IPS-20b (cell line): ENCODE results near the gene MCTP1.

Source experiments
- H3K27ac ChIP-seq: one replicate; pipeline ENCODE4 v1.5.1; 2013; ENCODE audit warnings: low read length
- H3K27me3 ChIP-seq: 2 replicates; pipeline ENCODE4 v1.6.1; 2013; ENCODE audit warnings: mild to moderate bottlenecking, low read length, inconsistent platforms; ENCODE audit not compliant: insufficient read depth
- H3K36me3 ChIP-seq: 2 replicates; pipeline ENCODE4 v1.6.1; 2013; ENCODE audit warnings: low read depth, mild to moderate bottlenecking, inconsistent platforms, low read length, moderate library complexity; ENCODE audit not compliant: insufficient read depth
- H3K4me1 ChIP-seq: 2 replicates; pipeline ENCODE4 v1.6.1; 2013; ENCODE audit warnings: mild to moderate bottlenecking, control low read depth, inconsistent platforms, low read length, moderate library complexity; ENCODE audit not compliant: insufficient read depth
- H3K4me3 ChIP-seq: 2 replicates; pipeline ENCODE4 v1.5.1; 2013; ENCODE audit warnings: mild to moderate bottlenecking, low read length, inconsistent platforms
- H3K9ac ChIP-seq: 2 replicates; pipeline ENCODE4 v1.6.1; 2013; ENCODE audit warnings: low read depth, mild to moderate bottlenecking, inconsistent platforms, low read length, moderate library complexity
- H3K9me3 ChIP-seq: 2 replicates; pipeline ENCODE4 v1.6.1; 2013; ENCODE audit warnings: mild to moderate bottlenecking, low read depth, low read length, inconsistent platforms; ENCODE audit not compliant: insufficient read depth

MCTP1 gene

DNA sequence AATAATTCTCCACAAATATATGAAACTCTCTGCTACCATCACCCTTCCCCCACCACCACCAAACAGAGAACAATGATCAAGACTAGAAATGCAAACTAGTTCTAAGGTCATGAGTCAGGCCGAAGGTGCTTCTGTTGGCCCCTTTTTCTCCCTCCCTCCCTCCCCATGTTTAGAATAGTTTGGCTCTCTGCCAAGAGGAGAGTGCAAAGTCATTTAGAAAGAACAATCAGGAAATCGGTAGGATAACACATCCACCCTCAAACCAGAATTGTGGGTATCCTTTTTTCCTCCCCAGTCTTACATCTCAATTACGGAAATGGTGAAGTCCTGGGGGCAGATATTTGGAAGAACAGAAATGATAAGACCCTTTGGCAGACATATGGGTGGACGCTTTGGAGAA is 496.4 kb downstream of the MCTP1 start:
- Histone ChIP-seq H3K4me1 (peaks cover 6% of the 10 kb centered on the region; the same call in 1 of the 2 replicates), H3K9ac (no peak overlapping the region), H3K36me3 (no peaks in the 10 kb centered on the region), H3K4me3 (no peak overlapping the region), H3K27ac (no peak overlapping the region), H3K9me3 (no peaks in the 10 kb centered on the region), H3K27me3 (no peaks in the 10 kb centered on the region)

DNA sequence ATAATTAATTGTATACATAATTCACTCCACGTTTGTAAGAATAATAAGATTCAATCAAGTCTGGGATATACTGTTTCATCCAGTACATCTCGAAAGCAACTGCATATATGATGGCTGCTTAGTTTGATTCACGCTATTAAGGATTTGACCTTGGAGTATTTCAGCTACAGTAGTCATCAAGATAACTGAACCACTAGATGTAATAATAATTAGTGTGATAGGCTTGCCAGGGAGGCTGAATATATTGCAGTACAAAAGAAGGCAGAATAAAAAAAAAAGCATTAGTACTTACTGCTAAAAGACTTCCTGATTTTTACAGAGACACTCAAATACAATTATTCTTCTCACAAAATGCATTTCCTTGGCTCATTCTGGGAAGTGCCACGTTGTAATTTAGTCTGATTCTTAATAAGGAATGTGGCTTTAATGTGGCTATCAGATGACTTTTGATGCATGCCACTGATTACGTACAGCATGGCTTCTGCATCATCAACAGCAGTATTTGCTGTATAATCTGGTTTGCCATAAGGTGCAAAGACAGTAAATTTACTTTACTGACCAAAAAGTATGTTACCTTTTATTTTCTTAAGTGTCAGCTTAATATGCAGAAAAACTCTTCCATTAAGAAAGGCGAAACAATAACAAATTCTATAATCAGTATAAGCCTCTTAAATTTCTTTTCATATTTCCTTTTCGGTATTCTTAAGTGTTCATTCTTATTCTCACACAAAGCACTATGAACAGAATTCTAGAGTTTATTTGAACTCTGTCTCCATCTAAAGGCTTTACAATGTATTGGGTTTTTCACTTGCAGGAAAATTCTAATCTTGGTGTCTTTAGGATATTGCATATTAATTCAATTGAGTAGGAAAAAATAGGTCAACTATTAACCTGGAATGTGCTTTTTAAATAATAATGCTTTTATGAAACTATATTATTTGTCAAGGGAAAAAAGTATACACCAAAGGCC is 500.1 kb downstream of the MCTP1 start:
- H3K27me3 ChIP-seq: no peaks in the 10 kb centered on the region
- peaks cover 6% of the 10 kb centered on the region; the same call in 1 of the 2 replicates for H3K4me1 ChIP-seq
- no peak overlapping the region for H3K9ac ChIP-seq
- no peaks in the 10 kb centered on the region for H3K9me3 ChIP-seq
- H3K4me3 ChIP-seq: no peak overlapping the region
- H3K27ac ChIP-seq: no peak overlapping the region
- H3K36me3 ChIP-seq: no peaks in the 10 kb centered on the region

DNA sequence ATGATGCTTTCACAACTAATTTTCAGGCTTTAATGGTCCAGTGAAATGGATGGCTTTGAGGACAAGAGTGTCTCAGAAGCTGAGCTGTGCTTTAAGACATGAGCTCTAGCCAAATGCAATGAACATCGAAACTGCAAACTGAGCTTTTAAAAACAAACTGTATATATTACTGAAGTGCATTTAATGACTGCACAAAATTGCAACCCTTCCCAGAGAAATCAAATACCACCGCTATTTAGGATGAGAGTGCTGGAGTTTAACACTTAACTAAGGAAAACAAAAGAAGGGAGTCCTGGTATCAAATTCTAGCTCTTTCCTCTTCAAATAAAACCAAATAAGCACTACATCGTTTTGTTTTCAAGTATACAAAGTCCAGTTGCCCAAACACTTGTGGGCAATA is 502.5 kb downstream of the MCTP1 start:
- H3K36me3 ChIP-seq: no peaks in the 10 kb centered on the region
- no peak overlapping the region for H3K9ac ChIP-seq
- H3K27ac ChIP-seq: no peak overlapping the region
- no peaks in the 10 kb centered on the region for H3K9me3 ChIP-seq
- H3K4me3 ChIP-seq: no peak overlapping the region
- 0 out of 2 replicates have a peak, but pooled peaks cover 3% of the 10 kb centered on the region for H3K4me1 ChIP-seq
- no peaks in the 10 kb centered on the region for H3K27me3 ChIP-seq

DNA sequence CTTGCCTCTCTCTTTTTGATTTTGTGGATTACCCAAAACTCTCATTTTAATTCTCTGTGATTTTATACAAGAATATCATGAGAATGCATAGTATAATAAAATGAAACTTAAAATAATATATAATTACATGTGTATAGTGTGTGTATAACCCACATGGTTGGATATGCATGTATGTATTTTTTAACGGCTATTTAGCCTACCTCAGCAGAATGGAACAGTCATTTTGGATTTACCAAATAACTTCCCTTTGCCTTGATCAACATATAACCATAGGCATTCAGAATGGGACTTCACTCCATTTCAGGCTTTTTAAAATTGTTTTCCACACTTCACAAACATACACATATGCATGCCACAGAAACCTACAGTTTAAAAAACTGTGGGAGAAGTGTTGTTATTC is 505.2 kb downstream of the MCTP1 start:
- Histone ChIP-seq H3K9ac (no peak overlapping the region), H3K36me3 (no peaks in the 10 kb centered on the region), H3K9me3 (no peaks in the 10 kb centered on the region), H3K4me1 (0 out of 2 replicates have a peak, but pooled peaks cover 3% of the 10 kb centered on the region), H3K27ac (no peak overlapping the region), H3K27me3 (no peaks in the 10 kb centered on the region), H3K4me3 (no peak overlapping the region)

DNA sequence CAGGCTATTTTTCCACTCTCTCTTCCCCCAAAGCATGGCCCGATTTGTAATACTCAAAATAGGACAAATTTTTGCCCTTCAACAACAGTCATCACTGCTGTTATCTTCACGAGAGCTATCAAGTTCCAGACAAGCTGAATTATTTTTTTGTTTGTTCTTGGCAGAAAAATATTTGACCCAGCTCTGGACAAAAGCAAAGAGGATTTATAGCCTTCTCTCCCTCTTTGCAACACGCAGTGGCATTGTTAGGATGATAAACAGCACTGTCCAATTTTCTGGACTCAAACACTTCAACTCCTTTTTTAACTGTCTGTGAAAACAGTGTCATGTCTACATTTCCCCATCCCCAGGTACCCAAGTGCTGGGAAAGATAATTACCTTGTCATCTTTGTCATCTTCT is 506.2 kb downstream of the MCTP1 start:
- no peak overlapping the region for H3K27ac ChIP-seq

DNA sequence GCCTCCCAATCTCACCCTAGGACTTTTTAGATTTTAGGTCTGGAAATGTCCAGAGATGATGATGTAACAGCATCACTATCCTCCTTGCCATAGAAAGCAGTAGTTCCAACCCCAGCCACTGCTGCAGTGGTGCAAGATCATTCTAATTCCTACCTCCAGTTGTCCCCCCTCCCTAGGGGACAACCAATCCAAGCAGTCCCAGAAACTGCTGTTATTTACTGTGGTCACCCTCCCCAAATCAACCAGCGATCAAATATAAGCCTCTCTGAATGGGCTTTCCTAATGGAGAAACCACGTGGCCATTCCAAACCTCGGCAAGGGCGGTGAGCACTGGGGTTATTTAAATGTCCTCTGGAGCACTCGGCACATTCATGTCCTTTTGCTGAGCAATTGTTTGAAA is 506.6 kb downstream of the MCTP1 start:
- Histone ChIP-seq H3K4me3 (no peak overlapping the region), H3K27me3 (no peaks in the 10 kb centered on the region), H3K9me3 (no peaks in the 10 kb centered on the region), H3K36me3 (no peaks in the 10 kb centered on the region), H3K4me1 (0 out of 2 replicates have a peak, but pooled peaks cover 3% of the 10 kb centered on the region), H3K9ac (no peak overlapping the region), H3K27ac (no peak overlapping the region)

More for the DNA sequence above, 506.2 kb downstream of the MCTP1 start:
- Histone ChIP-seq H3K27me3 (no peaks in the 10 kb centered on the region), H3K9me3 (no peaks in the 10 kb centered on the region), H3K4me3 (no peak overlapping the region), H3K36me3 (no peaks in the 10 kb centered on the region), H3K9ac (no peak overlapping the region), H3K4me1 (0 out of 2 replicates have a peak, but pooled peaks cover 3% of the 10 kb centered on the region)

DNA sequence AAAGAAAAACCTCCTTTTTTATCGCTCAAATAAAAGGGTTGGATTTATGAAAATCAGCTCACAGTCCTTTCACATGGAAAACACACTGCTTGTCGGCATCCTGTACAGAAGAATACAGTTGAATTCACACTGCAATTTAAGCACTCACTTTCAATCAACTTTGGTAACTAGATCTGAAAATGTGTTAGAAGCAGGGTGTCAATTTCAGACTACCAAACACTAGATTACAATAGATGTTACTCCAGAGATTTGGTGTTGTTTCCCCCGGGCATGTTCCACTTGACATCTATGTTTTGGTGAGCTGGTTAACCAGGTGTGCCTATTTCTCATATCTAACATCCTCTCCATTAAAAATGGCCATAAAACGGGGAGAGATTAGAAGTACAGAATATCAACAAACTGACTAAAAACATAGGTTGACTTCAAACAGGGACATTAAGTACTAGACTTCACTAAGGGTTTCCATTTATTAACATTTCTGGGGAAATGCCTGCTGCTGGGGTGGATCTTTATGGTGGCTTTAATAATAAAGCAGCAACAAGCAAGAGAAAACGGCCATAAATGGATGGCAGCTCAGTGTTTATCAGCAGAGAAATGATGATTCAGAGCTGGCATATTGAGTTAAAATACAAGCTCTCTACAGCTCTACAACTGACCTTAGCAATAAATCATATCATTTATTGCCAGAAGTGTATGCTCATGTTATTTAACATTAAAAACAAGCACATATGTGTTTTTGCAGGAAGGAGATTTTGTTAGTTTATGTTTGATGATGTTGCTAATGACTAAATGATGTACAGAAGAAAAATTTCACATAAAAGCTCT is 507.6 kb downstream of the MCTP1 start:
- Histone ChIP-seq H3K4me3 (no peak overlapping the region), H3K4me1 (0 out of 2 replicates have a peak, but pooled peaks cover 3% of the 10 kb centered on the region), H3K27ac (no peak overlapping the region), H3K9ac (no peak overlapping the region), H3K27me3 (no peaks in the 10 kb centered on the region), H3K9me3 (no peaks in the 10 kb centered on the region), H3K36me3 (no peaks in the 10 kb centered on the region)

DNA sequence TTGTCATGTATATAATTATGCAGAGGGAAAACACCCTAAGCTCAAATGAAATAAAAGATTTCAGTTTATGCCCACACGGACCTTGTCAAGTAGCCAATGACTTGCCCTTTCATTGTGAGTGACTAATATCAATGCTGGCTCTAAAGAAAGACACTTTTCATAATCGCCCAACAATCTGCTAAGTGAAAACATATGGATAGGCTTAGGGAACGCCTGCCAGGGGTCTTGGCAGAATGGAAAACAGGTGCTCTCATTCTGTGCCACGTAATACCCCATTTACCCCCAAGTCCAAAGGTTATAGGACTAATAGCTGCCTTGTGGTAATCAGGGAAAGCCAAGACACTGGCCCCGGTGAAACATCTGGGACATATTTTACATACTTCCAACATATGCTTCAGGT is 508.7 kb downstream of the MCTP1 start:
- Histone ChIP-seq H3K27ac (no peak overlapping the region), H3K27me3 (no peaks in the 10 kb centered on the region), H3K9me3 (no peaks in the 10 kb centered on the region), H3K36me3 (no peaks in the 10 kb centered on the region), H3K9ac (no peak overlapping the region), H3K4me3 (no peak overlapping the region), H3K4me1 (0 out of 2 replicates have a peak, but pooled peaks cover 3% of the 10 kb centered on the region)

DNA sequence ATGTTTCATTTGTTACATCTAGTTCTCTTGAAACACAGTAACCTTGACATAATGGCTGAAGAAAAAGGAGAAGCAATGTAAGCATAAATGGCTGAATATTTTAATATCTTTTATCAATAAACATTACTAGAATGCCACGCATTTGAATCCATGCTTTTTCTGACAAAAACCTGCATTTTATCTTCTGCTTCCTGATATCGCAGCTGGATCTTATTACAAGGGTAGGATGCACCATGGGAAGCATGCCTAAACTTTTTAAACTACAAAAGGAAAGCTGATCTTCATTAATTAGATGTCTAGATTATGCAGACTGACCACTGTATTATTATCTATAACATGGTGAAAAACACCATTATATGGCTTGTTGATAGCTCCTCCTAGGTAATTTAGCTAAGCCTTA is 509.8 kb downstream of the MCTP1 start:
- Histone ChIP-seq H3K36me3 (no peaks in the 10 kb centered on the region), H3K27me3 (no peaks in the 10 kb centered on the region), H3K4me3 (no peak overlapping the region), H3K27ac (no peak overlapping the region), H3K9ac (no peak overlapping the region), H3K4me1 (0 out of 2 replicates have a peak, but pooled peaks cover 3% of the 10 kb centered on the region), H3K9me3 (no peaks in the 10 kb centered on the region)

DNA sequence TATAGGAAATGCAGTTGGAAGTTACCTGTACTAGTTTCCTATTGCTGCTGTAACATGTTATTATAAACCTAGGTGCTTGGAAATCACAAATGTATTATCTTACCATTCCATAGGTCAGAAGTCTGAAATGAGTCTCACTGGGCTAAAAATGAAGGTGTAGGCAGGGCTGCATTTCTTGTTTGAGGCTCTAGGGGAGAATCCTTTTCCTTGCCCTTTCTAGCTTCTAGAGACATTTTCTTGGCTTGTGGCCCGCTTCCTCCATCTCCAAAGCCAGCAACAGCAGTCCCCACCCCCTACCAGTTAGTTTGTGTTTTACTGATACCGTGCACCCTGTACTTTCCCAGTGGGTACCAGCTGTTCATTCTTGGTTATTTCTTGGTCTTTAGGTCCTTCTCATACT is 513.2 kb downstream of the MCTP1 start:
- Histone ChIP-seq H3K36me3 (no peaks in the 10 kb centered on the region), H3K9me3 (no peaks in the 10 kb centered on the region), H3K4me3 (no peak overlapping the region), H3K9ac (no peak overlapping the region), H3K27me3 (no peaks in the 10 kb centered on the region), H3K4me1 (no peaks in the 10 kb centered on the region), H3K27ac (no peak overlapping the region)

DNA sequence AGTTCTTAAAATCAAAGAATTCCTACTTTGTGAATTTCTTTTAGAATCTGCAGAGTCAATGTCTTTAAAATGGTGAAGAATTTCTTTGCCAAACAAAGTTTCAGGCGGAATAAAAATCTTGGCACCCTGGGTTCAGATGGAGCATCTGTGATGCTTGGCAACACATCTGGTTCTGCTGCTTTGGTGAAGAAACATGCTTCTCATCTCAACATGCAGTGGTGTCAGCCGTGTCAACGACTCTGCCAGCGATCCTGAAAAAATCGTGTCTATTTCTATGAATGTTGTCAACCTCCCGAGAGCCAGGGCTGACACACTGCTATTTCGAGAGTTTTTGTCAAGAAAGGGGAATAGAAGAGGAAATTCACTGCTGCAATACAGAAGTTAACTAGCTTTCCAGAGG is 514.9 kb downstream of the MCTP1 start:
- H3K4me1 ChIP-seq: no peaks in the 10 kb centered on the region
- H3K4me3 ChIP-seq: no peak overlapping the region
- no peak overlapping the region for H3K9ac ChIP-seq
- no peaks in the 10 kb centered on the region for H3K27me3 ChIP-seq
- H3K36me3 ChIP-seq: no peaks in the 10 kb centered on the region
- H3K27ac ChIP-seq: no peak overlapping the region
- no peaks in the 10 kb centered on the region for H3K9me3 ChIP-seq
